Mesothelial cell of epicardium (in vitro differentiated cells): ENCODE data around the gene MIB2. TPM values are rescaled to one million over a fixed set of nuclear protein-coding genes. Genes with fewer than 3 reads are reported as not detected.
A peak's percentile ranks its signal among the peaks of the same experiment; 100 is the strongest.

Source experiments
- DNase-seq, 2 experiments: peaks; one replicate each; pipeline ENCODE4 v3.0.0; 2021; ENCODE audit warnings: low spot score in 2 of 2; ENCODE audit not compliant: unreplicated experiment in 2 of 2
- H3K27ac Mint-ChIP-seq: 2 replicates; pipeline ENCODE4 v1.8.0; 2021; ENCODE audit warnings: mixed read lengths
- H3K27me3 Mint-ChIP-seq: 2 replicates; pipeline ENCODE4 v1.8.0; 2021; ENCODE audit warnings: low read depth, mixed read lengths
- H3K36me3 Mint-ChIP-seq: 2 replicates; pipeline ENCODE4 v1.8.0; 2021; ENCODE audit warnings: mixed read lengths
- H3K4me1 Mint-ChIP-seq: 2 replicates; pipeline ENCODE4 v1.8.0; 2021; ENCODE audit warnings: mixed read lengths
- H3K4me3 Mint-ChIP-seq: 2 replicates; pipeline ENCODE4 v1.8.0; 2021; ENCODE audit warnings: mild to moderate bottlenecking, moderate library complexity, mixed read lengths
- H3K9me3 Mint-ChIP-seq: 2 replicates; pipeline ENCODE4 v1.8.0; 2021; ENCODE audit warnings: mixed read lengths
- total RNA-seq: library from RNA; stranded (reverse); gene quantifications from 3 replicates; pipeline ENCODE4 v1.2.1, GENCODE V29; 2021
- TF ChIP-seq, protein P1 (sequence below): fragments of 200-600 bp; sonication (generic); IDR thresholded peaks from one replicate; pipeline ENCODE4 v1.5.0; 2021; ENCODE audit warnings: antibody characterized with exemption; ENCODE audit not compliant: unreplicated experiment

MIB2 gene
- total RNA-seq, 1 donor from 2014 or later, result 117 TPM

- no peak for DNase-seq
- TF ChIP-seq, protein P1, sequence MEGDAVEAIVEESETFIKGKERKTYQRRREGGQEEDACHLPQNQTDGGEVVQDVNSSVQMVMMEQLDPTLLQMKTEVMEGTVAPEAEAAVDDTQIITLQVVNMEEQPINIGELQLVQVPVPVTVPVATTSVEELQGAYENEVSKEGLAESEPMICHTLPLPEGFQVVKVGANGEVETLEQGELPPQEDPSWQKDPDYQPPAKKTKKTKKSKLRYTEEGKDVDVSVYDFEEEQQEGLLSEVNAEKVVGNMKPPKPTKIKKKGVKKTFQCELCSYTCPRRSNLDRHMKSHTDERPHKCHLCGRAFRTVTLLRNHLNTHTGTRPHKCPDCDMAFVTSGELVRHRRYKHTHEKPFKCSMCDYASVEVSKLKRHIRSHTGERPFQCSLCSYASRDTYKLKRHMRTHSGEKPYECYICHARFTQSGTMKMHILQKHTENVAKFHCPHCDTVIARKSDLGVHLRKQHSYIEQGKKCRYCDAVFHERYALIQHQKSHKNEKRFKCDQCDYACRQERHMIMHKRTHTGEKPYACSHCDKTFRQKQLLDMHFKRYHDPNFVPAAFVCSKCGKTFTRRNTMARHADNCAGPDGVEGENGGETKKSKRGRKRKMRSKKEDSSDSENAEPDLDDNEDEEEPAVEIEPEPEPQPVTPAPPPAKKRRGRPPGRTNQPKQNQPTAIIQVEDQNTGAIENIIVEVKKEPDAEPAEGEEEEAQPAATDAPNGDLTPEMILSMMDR, result no peak
- Mint-ChIP-seq H3K4me3 (peak overlapping the region; percentile 33), H3K4me1 (peaks cover 7% of the 10 kb centered on the region), H3K9me3 (no peaks in the 10 kb centered on the region), H3K27me3 (peaks cover 42% of the 10 kb centered on the region), H3K36me3 (no peaks in the 10 kb centered on the region), H3K27ac (no peak overlapping the region)
Measured at GRCh38 chr1:1597275-1597930, 17.9 kb upstream of the MIB2 start.

- no peak for DNase-seq
- H3K27me3 Mint-ChIP-seq, result peaks cover 50% of the 10 kb centered on the region
- TF ChIP-seq, protein P1, result no peak
Measured at GRCh38 chr1:1598051-1598719, 17.1 kb upstream of the MIB2 start.

GRCh38 chr1:1598720-1599029, 16.6 kb upstream of the MIB2 start:
- H3K4me3 Mint-ChIP-seq, result peak overlapping the region; percentile 71
- no peak overlapping the region for H3K27ac Mint-ChIP-seq
- peaks cover 55% of the 10 kb centered on the region for H3K27me3 Mint-ChIP-seq
- H3K9me3 Mint-ChIP-seq, result no peaks in the 10 kb centered on the region
- peaks cover 7% of the 10 kb centered on the region for H3K4me1 Mint-ChIP-seq
- DNase-seq, result no peak
- TF ChIP-seq, protein P1, result no peak
- H3K36me3 Mint-ChIP-seq, result no peaks in the 10 kb centered on the region

More at GRCh38 chr1:1598051-1598719, 17.1 kb upstream of the MIB2 start:
- H3K4me3 Mint-ChIP-seq, result peak overlapping the region; percentile 71
- no peaks in the 10 kb centered on the region for H3K9me3 Mint-ChIP-seq
- no peaks in the 10 kb centered on the region for H3K36me3 Mint-ChIP-seq
- peaks cover 7% of the 10 kb centered on the region for H3K4me1 Mint-ChIP-seq
- H3K27ac Mint-ChIP-seq, result no peak overlapping the region

DNA sequence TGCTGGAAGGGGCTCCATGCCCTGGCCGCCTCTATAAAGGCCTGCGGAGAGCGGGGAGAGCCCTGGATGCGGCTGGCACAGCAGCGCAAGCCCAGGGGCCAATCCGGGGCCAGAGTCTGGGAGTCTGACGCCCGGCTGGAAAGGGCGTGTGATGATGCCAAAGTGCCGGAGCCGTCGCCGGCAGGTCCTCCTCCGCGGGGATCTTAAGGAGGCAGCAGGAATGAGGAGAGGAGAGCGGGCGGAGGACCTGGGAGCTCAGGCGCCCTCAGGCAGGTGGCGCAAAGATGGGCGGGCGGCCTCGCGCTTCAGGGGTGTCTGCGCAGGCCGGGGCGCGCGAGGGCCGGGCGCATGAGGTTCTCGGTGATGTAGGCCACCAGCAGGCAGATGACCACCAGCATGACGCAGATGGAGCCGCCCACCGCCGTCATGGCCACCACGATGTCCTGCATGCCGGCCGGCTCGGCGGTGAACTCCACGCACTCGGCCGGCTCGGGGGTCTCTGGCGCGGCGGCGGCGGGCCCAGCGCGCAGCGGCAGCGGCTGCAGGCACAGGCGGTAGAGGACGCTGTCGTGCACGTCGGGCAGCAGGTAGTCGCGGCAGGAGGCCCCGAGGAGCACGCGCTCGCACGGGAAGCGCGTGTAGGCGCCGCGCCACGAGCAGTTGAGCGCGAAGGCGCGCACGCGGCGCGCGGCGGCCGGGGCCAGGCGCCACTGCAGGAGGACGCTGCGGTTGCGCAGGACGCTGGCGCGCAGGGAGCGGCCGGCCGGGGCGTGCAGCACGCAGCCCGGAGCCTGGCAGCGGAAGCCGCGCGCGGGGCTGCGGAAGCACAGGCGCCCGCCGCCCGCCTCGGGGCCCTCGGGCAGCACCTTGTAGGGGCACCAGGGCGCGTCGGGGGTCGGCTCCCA, 16.0 kb upstream of the MIB2 start:
- H3K4me1 Mint-ChIP-seq, result peaks cover 7% of the 10 kb centered on the region
- H3K27me3 Mint-ChIP-seq, result peaks cover 55% of the 10 kb centered on the region
- no peaks in the 10 kb centered on the region for H3K36me3 Mint-ChIP-seq
- DNase-seq, result no peak
- TF ChIP-seq, protein P1, result no peak
- H3K4me3 Mint-ChIP-seq, result peak overlapping the region; percentile 71
- H3K27ac Mint-ChIP-seq, result no peak overlapping the region
- H3K9me3 Mint-ChIP-seq, result no peaks in the 10 kb centered on the region

- H3K4me1 Mint-ChIP-seq, result peaks cover 7% of the 10 kb centered on the region
- no peak for DNase-seq
- H3K27me3 Mint-ChIP-seq, result peaks cover 60% of the 10 kb centered on the region
- no peak within 1 kb of the TSS for H3K27ac Mint-ChIP-seq
- no peaks in the 10 kb centered on the region for H3K36me3 Mint-ChIP-seq
- peak within 1 kb of the TSS; percentile 71 for H3K4me3 Mint-ChIP-seq
- H3K9me3 Mint-ChIP-seq, result no peaks in the 10 kb centered on the region
- TF ChIP-seq, protein P1, result no peak
Measured at GRCh38 chr1:1599935-1600860, 15.1 kb upstream of the MIB2 start, which contains the start of gene FNDC10. Gene FNDC10, minus strand, starts transcription at chr1:1600135. Its CDS starts 120 bp downstream, at chr1:1600015.
